Raji (cell line): ENCODE measurements around the gene OSBPL9.

Source experiments
- POLR2A ChIP-seq: IDR thresholded peaks from 2 replicates; pipeline ENCODE4 v1.6.1; 2011; ENCODE audit warnings: low read depth, low read length, control low read depth; ENCODE audit not compliant: insufficient read depth

Gene OSBPL9

GRCh38 chr1:51616903-51617708, at the start of gene OSBPL9:
TSS of gene OSBPL9 (plus strand) at chr1:51617092. CDS start at chr1:51617111, 19 bp downstream.
- peak; percentile 81 for TF ChIP-seq POLR2A

DNA sequence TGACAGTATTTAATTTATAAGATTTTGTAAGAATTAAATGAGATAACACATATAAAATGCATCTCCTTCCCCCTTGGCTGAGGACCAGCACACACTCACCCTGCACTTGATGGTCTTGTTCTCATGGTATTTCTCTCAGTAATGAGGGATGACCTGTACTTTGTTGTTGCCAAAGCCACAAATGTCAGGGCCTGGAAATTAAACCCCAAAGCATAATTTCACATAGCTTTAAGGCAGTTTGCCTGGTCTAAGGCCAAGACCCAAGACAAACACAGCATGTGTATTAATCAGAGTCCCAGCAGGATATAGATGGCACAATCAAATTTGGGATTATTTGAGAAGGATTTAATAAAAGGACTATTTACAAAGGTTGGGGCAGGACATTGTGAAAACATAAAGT, 49.2 kb upstream of the OSBPL9 start:
- no peak for TF ChIP-seq POLR2A

DNA sequence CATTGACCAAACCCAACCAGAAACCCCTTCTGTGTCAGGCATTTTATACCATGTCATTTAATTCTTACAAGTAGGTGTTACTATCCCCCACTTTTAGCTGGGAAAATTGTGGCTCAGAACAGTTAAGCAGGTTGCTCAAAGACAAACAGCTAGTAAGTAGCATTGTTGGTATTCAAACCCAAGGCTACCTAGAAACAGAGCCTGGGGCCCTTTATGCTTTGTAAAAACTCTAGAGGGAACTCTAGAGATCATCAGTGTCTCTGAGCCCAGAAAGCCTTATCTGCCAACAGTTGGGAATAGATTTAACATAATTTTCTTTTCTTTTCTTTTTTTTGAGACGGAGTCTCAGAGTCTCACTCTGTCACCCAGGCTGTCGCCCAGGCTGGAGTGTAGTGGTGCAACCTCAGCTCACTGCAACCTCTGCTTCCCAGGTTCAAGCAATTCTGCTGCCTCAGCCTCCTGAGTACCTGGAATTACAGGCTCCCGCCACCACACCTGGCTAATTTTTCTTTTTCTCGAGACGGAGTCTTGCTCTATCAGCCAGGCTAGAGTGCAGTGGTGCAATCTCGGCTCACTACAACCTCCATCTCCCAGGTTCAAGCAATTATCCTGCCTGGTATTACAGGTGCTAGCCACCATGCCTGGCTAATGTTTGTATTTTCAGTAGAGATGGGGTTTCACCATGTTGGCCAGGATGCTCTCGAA, 48.5 kb upstream of the OSBPL9 start:
- TF ChIP-seq POLR2A, result no peak

DNA sequence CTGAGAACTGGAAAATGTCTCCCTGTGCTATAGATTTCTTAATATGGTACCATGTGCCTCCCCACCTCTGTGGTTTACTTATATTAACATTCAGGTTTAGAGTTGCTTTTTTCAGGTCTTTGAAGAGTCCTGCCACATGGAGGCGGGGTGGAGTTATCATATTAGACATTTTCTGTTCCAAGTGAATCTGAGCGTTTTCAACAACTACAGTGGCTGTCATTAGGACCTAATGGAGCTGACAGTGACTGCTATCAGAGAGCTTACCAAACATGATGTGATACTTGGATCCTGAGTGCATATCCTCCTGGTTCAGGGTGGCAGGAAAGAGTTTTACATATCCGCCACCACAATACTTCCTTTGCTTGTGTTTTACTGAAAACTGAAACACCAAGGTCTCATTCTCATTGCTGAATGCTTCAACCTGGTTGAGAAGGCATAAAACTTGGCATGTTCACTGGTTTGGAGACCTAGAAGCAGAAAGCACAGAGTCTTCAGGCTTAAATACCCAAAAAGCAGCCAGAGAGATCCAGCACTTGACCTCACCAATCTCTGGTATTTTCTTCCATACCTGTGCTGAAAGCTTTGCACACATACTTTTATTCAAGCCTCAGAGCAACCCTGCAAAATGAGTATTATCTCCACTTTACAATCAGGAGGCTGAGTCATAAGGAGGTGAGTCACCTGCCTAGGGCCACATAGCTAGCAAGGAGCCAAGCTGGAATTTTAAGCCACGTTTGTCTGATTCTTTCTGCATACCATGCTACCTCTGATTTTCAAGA, 47.4 kb upstream of the OSBPL9 start:
- 0 out of 2 replicates have a peak, but pooled peaks have one; percentile 26 for TF ChIP-seq POLR2A

DNA sequence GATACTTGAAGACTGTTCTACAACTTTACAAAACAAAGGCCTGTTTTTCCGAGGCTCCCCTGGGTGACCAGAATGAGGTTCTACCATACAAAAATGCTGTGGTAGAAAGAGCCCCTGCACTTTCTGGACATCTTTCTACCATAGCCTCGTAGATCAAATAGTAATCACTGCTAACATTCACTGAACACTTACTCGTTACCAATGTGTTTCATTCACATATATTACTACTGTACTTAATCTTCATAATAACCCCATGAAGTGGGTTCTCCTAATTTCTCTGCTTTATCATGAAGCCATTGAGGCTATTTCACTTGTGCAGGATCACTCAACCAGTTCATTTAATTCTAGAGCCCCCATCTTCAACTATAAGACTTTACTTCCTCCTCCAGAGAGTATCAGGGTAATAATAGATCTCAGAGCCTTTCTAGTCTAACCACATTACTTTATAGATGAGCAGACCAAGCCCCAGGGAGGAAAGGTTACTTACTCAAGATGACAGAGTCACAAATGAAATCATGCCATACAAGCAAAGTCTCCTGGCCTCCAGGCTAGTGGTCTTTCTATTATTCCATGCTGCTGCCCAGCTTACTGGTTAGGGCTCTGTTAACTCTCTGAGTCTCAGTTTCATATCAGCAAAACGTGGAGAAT, 46.7 kb upstream of the OSBPL9 start:
- TF ChIP-seq POLR2A, result no peak

DNA sequence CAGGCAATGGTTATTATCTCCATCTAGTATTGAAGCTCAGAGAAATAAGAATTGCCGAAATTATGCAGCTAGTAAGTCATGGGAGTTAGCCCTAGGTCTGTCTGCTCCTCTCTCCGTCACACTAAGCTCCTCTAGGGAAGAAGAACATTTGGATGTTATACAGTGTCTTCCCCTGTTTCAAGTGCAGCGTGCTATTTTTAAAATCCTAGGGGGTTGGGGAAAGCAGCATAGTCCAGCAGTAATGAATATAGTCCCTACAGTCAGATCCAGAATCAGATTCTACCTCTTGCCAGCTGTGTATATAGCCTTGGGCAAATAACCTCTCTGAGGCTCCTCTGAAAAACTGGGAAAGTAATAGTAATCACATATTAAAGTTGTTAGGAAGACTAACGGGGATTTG, 44.5 kb upstream of the OSBPL9 start:
- no peak for TF ChIP-seq POLR2A

GRCh38 chr1:51574796-51575195, 42.1 kb upstream of the OSBPL9 start:
- no peak for TF ChIP-seq POLR2A

DNA sequence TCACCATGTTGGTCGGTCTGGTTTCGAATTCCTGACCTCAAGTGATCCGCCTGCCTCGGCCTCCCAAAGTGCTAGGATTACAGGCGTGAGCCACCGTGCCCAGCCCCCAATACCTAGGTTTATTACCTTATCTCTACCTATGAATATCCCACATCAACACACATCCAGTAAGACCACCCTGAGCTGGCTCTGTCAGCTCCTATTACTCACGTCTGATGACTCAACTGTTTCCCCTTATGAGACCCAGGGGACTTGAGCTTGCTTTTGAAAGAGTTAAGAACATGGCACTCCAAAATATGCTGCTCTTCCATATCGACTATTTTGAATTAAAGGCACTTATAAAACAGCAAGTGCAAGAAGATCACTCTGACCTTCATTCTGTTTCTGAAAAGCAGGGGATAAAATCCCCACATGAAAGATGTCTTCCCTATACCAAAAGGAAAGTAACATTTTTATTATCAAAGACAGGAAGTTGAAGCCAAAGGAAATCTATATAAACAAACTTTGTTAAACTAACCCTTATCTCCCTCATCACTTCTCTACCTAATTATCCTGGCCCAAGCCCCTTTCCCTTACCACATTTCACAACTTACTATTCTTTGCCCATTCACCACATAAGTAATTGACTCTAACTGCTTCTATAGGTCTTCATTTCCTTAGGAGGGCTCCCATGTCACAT, 41.3 kb upstream of the OSBPL9 start:
- no peak for TF ChIP-seq POLR2A

DNA sequence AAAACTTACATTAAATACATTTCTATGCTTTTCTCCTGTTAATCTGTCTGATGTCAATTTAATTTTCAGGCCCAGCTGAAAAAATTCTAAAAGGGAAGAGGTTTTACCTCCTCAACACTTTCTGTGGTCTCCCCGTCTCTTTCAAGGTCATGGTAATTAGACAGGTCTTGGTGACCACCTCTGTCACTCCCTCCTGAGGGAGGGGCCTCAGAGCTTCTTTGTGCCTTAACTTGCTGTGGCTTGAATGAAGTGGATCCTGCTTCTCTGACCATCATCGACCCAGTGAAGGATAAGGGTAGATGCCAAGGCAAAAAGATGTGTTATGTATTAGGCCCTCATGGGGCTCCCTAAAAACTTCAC, 40.8 kb upstream of the OSBPL9 start:
- TF ChIP-seq POLR2A, result no peak

GRCh38 chr1:51576923-51577322, 40.0 kb upstream of the OSBPL9 start:
- peak; percentile 38; the same call in 1 of the 2 replicates for TF ChIP-seq POLR2A

GRCh38 chr1:51578383-51579109, 38.3 kb upstream of the OSBPL9 start:
- no peak for TF ChIP-seq POLR2A

DNA sequence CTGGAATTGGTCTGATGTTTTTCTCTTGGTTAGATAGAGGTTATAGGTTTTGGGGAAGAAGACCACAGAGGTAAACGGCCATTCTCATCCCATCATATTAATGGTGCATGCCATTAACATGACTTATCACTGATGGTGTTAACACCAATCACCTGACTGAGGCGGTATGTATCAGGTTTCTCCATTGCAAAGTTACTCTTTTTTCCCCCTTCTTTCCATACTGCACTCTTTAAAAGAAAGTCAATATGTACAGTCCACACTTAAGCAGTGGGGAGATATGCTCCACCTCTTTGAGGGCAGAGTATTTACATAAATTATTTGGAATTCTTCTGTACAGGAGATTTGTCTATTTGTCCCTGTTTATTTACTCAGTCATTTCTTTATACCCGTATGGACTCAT, 35.7 kb upstream of the OSBPL9 start:
- no peak for TF ChIP-seq POLR2A

DNA sequence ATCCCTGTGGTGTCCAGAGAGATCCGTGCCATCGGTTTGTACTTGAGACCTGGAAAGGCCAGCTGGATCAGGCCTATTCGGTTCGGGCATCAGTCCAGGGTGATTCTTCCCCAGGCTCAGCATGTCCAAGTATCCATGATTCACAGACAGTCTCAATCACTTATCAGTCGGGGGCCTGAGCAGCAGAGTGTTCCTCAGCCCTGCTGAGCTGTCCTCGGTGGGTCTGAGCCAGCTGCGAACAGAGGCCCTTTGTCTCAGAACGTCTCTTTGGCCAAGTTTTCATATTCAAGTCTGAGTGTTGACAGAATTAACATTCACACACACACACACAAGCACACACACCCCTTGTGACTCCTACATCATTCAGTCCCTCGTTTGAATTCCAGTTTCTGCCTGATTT, 33.4 kb upstream of the OSBPL9 start:
- no peak for TF ChIP-seq POLR2A

GRCh38 chr1:51584021-51584420, 32.9 kb upstream of the OSBPL9 start:
- no peak for TF ChIP-seq POLR2A
